GM19324 (cell line): ENCODE results near the gene PSAT1.
"Not testable (repeated sequence)": the region's sequence is repeated elsewhere in the genome, so short reads cannot be mapped to it uniquely, and the experiment has no call there.

Source experiments
- ATAC-seq: cut with Tn5 transposase; IDR thresholded peaks from one replicate; pipeline ENCODE4 v1.9.1; 2021; ENCODE audit warnings: mild to moderate bottlenecking, moderate library complexity; ENCODE audit not compliant: unreplicated experiment, low FRiP score

Gene PSAT1

DNA sequence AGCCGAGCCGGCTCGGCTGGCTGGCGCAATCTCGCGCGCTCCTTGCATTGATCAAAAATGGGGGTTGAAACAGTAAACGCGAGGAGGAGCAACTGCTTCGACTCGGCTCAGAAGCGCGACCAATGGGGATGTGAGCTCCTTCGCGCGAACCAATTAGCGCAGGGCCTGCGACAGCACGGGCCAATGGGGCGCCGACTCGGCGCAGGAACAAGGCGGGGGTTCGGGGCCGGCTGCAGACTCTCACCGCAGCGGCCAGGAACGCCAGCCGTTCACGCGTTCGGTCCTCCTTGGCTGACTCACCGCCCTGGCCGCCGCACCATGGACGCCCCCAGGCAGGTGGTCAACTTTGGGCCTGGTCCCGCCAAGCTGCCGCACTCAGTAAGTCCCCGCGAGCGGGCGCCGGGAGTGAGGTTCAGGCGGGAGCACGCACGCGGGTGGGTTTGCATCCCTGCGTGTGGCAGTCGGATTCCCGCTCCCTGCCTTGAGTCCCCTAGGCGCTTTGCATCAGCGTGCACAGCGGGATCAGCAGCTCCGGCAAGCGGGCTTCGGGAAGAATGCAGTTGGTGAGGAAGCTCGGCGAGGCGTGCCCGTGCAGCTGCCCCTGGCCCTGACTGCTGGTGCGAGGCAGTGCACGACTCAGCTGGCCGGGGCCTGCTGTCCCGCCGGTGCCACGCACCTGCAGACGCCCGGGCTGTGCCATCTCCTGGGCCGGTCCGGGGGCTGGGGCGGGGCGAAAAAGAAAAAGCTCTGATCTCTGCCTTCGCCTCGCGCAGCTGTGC lies at the start of gene PSAT1:
Gene PSAT1, plus strand, starts transcription at position 233 of the 779 bp plus-strand sequence. Its CDS starts 86 bp downstream, at position 319.
- peak; percentile 99 for ATAC-seq

DNA sequence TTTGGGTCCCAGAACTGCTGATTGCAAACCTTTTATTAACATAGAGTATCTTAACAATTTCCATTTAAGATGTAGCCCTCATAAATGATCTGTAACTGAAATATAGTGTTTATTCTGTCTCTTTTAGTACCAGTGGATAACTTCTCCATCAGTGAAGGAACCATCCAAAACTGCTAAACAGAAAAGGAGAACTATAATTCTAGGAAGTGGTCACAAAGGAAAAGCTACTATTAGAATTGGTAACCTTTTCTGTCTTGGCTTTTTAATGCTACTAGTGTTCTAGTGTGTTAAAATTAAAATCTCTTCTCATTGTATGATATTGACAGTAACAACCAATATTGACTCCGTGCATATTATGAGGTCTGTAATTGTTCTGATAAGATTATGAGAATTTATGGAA lies 48.3 kb upstream of the PSAT1 start:
- ATAC-seq = no peak

DNA sequence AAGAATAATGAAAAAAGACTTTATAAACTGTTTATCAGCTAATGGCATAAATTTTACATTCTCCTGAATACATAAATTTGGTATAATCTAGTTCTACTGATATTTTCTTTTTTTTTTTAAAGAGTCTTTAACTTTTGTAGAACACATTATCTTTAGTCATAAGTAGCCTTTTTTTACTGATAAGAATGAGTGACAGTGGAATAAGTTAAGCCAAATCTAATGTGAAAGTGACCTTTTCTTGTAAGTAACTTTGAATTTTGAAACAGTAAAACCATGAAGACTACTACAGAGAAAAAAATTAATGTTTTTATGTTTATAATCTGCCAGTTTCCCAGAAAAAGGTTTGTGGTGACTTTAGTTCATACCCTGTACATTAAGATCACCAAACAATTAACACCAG lies 47.4 kb upstream of the PSAT1 start:
- no peak for ATAC-seq

DNA sequence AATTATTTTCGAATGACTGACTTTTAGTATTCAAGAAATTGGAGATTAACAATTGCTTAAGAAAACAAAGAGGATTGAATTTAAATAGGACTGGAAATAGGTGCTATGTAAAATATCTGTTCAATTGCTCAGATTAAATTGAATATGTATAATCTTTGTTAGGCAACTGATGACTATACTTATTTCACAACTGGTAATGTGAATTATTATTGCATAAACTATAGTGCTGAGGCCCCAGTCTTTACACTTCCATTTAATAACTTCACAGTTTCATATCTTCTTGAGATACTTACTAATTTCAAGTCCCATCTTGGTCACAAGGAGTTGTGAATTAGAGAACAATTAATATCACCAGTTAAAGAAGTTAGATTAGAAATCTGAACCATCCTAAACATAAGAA lies 44.3 kb upstream of the PSAT1 start:
- no peak for ATAC-seq

DNA sequence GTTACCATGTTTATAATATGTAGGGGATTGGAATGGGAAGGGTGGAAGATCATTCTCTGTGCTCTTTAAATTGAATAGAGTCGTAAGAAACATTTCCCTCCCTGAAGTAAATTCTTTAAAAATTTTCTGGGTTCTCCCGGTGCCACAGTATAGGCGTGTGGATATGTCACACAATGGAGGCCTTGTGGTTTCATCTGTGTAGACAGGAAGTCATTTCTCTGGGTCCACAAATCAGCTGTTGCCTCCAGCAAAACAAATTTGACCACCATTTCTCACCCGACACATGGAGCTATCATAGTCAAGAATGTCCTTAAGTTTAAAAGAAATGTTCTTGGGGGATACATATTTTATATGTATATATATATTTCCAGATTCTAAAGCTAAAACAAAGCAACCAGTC lies 43.6 kb upstream of the PSAT1 start:
- ATAC-seq = no peak

DNA sequence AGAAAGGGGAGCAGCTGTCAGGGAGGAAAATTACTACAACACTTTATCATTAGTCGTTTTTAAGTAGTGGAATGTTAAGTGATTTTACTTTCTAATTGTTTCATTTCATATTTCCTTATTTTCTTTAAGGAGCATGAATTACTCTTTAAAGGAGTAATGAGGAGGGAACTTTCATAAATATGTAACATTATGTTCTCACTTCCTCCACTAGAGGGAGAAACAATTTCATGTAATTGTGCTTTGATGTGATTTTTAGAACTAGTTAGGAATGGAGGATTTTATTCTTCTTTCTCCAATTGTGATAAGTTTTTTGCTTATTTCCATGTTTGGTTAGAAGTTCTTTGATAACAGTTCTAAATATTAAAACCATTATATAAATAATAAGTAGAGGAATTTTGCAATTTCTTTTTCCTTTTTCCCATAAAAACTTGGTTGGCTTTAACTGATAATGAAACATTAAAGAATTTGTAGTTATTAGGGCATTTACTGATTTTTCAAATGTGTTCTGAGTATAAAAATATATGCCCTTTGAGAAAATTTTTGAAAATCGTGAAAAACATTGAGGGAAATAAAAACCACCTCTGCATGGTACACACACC lies 35.4 kb upstream of the PSAT1 start:
- no peak for ATAC-seq

DNA sequence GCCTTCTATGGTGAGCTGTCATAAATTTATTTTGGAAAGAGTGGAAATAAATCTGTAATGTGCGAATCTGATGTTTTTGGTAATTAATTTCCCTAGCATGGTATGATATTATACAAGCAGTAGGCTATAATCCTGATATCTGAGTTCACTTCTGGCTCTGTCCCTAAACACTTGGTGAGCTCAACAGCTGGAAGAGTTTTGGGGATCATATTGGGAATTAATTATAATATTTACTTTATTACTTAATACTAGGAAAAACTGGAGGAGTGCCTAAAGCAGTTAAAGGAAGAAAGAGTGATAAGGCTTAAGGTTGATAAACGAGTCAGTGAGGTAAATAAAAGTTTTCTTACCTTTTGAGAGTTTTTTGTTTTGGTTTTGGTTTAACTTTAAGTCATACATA lies 34.3 kb upstream of the PSAT1 start:
- no peak for ATAC-seq

DNA sequence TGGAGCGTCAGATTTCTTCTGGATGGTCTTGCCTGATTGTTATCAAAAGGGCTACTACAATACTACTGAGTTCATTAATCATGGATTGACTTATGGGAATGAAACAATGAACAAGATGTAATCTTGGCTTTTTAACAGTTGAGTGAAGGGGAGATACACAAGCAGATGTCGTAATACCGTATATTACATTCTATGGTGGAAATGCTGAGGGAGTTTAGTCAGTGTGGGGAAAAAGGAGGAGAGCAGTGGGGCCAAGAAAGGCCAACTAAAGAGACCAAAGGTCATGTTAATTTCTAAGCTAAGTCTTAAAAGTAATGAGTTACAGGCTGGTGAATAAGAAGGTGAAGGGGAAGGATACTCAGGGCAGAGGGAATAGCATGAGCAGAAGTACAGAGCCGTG lies 29.0 kb upstream of the PSAT1 start:
- no peak for ATAC-seq

DNA sequence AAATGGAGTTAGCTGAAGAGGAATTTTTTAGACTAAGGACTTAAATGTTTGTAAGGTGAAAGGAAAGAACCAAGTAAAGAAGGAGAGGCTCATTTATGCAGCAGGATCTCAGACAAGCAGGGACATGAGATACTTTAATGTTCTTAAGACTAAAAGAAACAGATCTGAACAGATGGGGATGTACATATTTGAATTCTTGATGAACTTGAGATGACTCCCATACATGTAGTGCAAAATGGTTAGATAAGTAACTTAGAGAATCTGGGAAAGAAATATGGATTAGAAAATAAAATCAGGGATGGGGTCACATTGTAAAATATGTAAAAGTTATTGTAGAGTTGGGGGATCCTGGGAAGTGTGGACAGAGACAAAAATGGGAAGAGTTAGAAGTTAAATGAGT lies 27.1 kb upstream of the PSAT1 start:
- no peak for ATAC-seq

DNA sequence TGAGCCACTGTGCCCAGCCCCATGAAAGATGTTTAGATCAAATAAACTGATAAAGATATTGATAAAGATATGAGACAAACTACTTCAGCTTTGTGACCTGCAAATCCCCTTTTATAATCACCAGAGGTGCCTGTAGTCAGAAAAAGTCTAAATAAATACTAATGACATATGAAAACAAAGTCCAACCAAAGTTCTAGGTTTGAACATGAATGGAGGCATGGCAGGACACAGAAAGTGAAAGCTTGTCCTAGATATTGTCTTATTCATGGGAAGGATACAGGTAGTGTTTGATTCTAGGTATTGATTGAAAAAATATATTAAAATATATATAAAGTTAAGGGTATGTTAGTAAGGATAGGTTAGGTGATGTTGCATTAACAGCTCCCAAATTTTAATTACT lies 24.6 kb upstream of the PSAT1 start:
- no peak for ATAC-seq

DNA sequence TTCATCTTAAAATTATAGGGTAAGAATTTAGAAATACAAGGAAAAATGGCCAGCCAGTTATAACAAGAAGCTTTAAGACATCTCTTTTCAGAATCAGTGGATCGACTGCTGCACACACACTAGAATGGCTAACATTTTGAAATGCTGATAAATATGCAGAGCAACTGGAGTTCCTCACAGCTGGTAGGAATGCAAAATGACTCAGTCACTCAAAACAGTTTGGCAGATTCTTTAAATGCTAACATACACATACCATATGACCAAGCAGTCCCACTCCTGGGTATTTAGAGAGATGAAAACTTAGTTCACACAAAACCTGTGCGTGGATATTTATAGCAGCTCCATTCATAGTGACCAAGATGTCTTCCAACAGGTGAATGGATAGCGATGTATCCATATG lies 23.2 kb upstream of the PSAT1 start:
- no peak for ATAC-seq

DNA sequence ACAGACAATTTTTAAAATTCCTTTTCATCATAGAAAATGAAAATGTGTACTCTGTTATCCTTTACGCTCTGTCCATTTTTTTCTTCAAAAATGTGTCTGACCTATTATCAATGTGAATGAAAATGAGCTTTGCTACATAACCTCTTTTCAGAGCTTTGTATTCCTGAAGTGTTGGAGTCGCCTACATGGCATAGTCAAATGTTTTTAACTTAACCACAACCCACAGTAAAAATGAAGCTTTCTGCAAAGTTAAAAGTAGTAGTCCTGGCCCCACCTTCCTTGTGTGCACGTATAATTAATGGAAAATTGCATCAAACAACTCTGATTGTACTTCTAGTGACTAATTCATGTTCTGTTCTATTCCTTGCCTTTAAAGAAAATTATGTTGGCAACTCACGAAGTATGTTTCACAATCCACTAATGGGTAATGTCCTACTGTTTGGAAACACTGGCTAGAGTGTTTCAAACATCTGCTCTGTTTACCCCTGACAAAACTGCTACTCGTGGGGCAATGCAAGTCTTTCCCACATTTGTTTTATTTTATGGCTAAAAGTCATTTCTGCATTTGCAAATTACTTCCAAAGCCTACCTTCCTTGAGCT lies 18.6 kb upstream of the PSAT1 start:
- ATAC-seq = no peak

DNA sequence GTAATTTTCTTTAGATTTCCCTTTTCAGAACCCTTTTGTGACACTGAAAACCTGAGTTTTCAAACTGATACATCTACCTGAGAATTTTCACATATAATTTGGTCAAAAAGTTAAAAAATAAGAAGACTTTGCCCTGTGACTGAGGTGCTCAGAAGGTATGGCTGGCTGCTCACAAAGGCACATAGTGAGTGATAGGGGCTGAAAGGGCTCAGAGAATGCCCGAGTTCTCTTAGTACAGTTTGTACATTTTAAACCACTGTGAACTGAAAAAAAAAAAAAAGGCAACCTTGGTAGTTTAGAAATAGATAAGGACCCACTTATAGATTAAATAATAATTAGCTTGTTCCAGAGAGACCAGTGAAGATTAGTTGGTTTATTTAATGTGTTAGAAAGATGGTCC lies 18.1 kb upstream of the PSAT1 start:
- no peak for ATAC-seq

DNA sequence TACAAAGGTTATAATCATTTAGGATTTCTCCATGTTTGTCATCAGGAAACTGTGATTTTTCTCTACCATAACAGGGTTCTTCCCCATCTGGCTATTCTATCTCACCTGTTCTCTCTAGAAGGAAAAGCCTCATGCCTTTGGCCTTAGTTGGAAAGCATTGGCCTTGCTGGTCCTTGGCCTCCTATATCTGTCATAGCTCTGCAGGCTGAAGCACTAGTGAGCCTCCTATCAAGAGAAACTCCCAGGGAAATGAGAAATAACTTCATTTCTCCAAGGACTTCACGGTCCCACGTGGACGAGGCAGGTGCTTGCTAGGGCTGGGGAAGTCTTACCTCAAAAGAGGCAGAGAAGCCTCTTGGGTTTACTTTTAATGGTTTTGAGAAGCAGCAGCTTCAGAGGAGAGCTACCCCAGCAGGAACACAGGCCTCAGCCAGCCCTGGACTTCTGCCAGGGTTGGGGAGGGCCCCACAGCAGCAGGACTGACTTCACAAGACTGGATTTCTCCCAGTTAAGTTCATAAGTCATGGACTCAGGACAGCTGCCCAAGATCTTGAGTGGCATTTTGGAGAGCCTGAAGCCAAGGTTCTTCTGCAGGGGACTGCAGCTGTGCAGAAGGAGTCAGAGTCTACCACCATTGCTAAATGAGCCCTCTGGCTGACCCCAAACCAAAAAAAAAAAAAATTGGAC lies 15.8 kb upstream of the PSAT1 start:
- no peak for ATAC-seq

DNA sequence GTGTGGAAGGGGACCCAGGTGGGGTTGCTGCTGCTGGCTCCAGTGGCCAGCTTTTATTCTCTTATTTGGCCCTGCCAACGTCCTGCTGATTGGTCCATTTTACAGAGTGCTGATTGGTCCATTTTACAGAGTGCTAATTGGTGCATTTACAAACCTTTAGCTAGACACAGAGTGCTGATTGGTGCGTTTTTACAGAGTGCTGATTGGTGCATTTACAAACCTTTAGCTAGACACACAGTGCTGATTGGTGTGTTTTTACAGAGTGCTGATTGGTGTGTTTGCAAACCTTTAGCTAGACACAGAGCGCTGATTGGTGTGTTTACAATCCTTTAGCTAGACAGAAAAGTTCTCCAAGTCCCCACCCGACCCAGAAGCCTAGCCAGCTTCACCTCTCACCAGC lies 12.7 kb upstream of the PSAT1 start:
- not testable (repeated sequence) for ATAC-seq

DNA sequence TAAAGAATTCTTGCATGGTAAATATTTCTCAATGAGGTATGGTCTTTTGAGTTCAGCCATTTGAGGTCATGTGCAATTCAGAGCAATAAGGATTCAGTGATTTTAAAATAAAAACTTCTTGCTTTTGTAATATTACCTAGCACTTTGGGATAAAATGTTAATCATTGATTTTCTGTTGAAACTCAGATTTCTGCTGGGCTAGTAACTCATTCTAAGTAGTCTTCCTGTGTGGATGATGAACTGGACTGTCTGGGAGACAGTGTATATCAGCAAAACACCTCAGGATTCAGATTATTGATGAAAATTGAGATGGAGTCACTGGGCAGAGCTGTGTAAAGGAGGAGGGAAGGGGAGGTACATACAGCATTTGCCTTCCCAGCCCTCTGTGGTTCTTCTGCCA lies 10.8 kb upstream of the PSAT1 start:
- no peak for ATAC-seq

DNA sequence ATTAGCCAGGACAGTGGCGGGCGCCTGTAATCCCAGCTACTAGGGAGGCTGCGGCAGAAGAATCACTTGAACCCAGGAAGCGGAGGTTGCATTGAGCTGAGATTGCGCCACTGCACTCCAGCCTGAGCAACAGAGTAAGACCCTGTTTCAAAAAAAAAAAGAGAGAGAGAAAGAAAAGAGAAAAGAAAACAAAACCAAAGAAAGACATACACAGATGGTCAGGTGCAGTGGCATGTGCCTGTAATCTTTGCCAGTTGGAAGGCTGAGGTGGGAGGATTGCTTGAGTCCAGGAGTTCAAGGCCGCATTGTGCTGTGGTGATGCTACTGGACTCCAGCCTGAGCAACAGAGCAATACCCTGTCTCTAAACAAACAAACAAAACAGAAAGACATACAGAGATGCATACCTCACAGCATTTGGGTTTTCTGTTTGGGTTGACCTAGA lies 10.0 kb upstream of the PSAT1 start:
- no peak for ATAC-seq

DNA sequence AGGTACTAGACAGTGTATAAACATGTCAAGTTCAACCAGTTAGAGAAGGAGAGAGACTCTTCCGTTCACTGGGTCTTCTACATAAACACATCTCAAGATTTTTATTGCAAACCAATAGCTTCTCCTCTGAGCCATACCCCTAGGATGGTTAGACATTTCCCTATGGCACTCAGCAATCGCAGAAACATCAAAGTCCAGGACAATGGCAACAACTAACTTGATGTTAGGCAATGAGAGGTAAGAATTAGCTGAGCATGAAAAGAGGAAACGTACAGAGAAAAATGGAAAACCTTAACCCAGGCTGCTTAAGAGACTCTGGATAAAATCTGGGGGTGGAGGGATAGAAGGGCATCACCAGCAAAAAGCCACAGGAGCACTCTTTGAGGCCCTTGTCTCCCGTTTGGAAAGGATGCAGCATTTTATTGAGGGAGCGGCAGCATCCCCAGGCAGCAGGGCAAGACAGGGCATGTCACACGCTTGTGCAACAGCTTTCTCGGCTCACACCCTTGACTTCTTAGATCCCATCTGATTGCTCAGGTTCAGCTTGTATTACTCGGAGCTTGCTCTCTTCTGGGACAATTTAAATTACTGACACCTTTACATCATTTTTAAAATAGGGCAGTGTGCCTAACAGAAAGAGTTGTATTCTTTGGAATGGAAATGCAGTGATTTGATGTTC lies 8.6 kb upstream of the PSAT1 start:
- no peak for ATAC-seq

DNA sequence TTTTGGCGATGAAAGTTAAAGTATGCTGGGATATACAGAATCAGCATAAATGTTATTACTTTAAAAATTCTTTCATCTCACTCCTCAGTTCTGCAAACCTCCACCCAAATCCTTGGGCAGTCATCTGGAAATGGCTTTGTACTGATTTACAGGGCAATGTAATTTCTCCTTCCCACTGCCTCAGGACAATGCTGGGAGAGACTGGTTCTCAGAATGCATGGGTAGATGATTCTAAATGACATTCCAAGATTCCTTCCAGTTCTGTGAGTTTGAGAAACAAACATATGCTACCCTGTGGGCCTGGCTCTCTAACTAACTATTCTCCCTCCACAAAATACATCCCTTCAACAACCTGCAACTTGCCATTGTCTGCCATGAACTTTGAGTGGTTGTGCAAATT lies 7.5 kb upstream of the PSAT1 start:
- ATAC-seq = no peak

DNA sequence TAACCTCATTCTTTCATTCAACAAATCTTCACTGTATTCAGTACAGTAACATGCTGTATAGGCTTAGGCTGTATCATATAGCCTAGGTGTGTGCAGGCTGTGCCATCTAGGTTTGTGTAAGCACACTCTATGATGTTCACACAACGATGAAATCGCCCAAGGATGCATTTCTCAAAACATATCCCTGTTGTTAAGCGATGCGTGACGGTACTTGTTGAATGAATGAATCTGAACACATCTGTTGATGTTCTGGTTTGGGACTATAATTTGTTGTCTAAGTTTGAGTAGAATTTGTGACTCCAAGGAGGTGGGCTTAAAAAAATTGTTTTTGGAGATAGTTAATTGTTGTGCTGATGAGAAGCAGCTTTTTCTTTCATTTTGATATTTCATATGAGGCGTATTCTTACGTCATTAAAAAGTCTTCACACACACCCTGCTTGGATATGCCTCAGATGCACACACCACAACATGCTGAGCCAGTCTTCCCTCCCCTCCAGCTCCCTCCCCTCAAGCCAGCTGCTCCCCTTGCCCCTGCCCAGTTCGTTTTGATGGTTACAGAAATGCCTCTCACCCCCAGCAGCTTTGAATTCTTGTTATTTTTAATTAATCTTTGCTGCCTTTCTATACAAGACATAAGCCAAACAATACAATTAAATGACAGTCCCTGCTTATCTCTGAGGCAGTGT lies 5.5 kb upstream of the PSAT1 start:
- no peak for ATAC-seq
